22Rv1 (cell line): ENCODE data around the gene PRUNE2.

Experiments used
- CTCF ChIP-seq: fragments of 450-650 bp; IDR thresholded peaks from 2 replicates; pipeline ENCODE4 v1.5.1; 2017; ENCODE audit warnings: mild to moderate bottlenecking
- ZFX ChIP-seq: fragments of 450-650 bp; IDR thresholded peaks from 2 replicates; pipeline ENCODE4 v1.6.1; 2017; ENCODE audit warnings: antibody characterized with exemption, borderline replicate concordance

- TF ChIP-seq CTCF (no peak), ZFX (no peak)
Measured at GRCh38 chr9:76572151-76572550, 333.8 kb downstream of the PRUNE2 start.
